Dermis microvascular lymphatic vessel endothelial cell (primary cell): Measurements from ENCODE around the gene MSANTD3. TPM values are rescaled to one million over a fixed set of nuclear protein-coding genes. Genes with fewer than 3 reads are reported as not detected.

Experiments
- total RNA-seq: library from RNA; depleted of rRNA; stranded (reverse); fragments of >200 nt; gene quantifications from 2 replicates; pipeline ENCODE4 v1.2.1, GENCODE V29; 2014

MSANTD3 gene
- total RNA-seq, 1 donor from 2014 or later: 51.5 TPM

Other genes with a start within 250 kb of the MSANTD3 start
- gene TEX10, start 74.2 kb upstream of the MSANTD3 start, total RNA-seq: 22.3 and 28.1 TPM in 2 replicates
- 7.1 and 12.9 TPM in 2 replicates for gene TMEFF1, start 46.0 kb downstream of the MSANTD3 start, total RNA-seq
- 1.2 and 2.3 TPM in 2 replicates for gene CAVIN4, start 150.9 kb downstream of the MSANTD3 start, total RNA-seq